ENCODE data around the gene UNC13C. TPM values are rescaled to one million over a fixed set of nuclear protein-coding genes. Genes with fewer than 3 reads are reported as not detected.

Gene UNC13C
- polyA plus RNA-seq, 1 donor from 2014 or later, result 4.0 TPM

DNA sequence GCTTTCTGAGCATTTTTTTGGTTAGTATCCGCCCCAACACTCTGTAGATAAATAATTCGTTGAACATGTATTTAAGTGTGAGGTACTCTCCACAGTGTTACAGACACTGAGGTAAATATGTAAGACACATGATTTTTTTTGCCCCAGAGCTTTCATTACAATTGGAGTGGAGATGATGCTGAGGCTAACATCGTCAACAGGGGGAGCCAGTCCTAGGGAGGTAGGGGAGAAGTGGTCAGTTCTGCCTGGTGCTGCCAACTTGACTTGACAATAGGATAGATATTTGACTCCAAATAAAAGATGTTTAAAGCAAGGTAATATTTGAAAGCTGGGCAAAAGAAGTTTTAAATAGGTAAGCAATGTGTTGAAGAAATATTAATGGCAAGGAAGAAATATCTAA lies 295.7 kb downstream of the UNC13C start:
- Histone ChIP-seq H3K4me3 (ENCODE audit: low read length) (no peak overlapping the region), H3K27ac (ENCODE audit: low read length) (no peak overlapping the region), H4K20me1 (ENCODE audit: insufficient read depth) (no peaks in the 10 kb centered on the region), H3K27me3 (ENCODE audit: insufficient read depth, low read depth, low read length) (no peaks in the 10 kb centered on the region), H3K9me3 (ENCODE audit: low read length) (no peaks in the 10 kb centered on the region), H3K9ac (ENCODE audit: low read length) (no peak overlapping the region), H3K9me2 (ENCODE audit: insufficient read depth, low read length) (no peaks in the 10 kb centered on the region), H3F3A (ENCODE audit: insufficient read depth, low read length, poor library complexity, severe bottlenecking) (no peaks in the 10 kb centered on the region), H3K79me2 (replicated peaks; ENCODE audit: insufficient read depth, low read length) (no peaks in the 10 kb centered on the region), H3K4me2 (ENCODE audit: low read length) (no peak overlapping the region), H3K36me3 (ENCODE audit: insufficient read depth, low read length) (no peaks in the 10 kb centered on the region), H2AFZ (ENCODE audit: low read depth, low read length) (no peak overlapping the region)
- no peak for TF ChIP-seq RAD21 (conservative IDR thresholded peaks at IDR 0.05)
- no peak for TF ChIP-seq EP300 (conservative IDR thresholded peaks at IDR 0.05; ENCODE audit: poor library complexity, severe bottlenecking)
- TF ChIP-seq, protein P1, sequence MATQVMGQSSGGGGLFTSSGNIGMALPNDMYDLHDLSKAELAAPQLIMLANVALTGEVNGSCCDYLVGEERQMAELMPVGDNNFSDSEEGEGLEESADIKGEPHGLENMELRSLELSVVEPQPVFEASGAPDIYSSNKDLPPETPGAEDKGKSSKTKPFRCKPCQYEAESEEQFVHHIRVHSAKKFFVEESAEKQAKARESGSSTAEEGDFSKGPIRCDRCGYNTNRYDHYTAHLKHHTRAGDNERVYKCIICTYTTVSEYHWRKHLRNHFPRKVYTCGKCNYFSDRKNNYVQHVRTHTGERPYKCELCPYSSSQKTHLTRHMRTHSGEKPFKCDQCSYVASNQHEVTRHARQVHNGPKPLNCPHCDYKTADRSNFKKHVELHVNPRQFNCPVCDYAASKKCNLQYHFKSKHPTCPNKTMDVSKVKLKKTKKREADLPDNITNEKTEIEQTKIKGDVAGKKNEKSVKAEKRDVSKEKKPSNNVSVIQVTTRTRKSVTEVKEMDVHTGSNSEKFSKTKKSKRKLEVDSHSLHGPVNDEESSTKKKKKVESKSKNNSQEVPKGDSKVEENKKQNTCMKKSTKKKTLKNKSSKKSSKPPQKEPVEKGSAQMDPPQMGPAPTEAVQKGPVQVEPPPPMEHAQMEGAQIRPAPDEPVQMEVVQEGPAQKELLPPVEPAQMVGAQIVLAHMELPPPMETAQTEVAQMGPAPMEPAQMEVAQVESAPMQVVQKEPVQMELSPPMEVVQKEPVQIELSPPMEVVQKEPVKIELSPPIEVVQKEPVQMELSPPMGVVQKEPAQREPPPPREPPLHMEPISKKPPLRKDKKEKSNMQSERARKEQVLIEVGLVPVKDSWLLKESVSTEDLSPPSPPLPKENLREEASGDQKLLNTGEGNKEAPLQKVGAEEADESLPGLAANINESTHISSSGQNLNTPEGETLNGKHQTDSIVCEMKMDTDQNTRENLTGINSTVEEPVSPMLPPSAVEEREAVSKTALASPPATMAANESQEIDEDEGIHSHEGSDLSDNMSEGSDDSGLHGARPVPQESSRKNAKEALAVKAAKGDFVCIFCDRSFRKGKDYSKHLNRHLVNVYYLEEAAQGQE (IDR thresholded peaks at IDR 0.05; ENCODE audit: borderline replicate concordance), result no peak
- no peak for TF ChIP-seq MXI1 (conservative IDR thresholded peaks at IDR 0.05; ENCODE audit: poor library complexity, severe bottlenecking)
- TF ChIP-seq SMC3 (conservative IDR thresholded peaks at IDR 0.05; ENCODE audit: poor library complexity), result no peak
- TF ChIP-seq, protein P2, sequence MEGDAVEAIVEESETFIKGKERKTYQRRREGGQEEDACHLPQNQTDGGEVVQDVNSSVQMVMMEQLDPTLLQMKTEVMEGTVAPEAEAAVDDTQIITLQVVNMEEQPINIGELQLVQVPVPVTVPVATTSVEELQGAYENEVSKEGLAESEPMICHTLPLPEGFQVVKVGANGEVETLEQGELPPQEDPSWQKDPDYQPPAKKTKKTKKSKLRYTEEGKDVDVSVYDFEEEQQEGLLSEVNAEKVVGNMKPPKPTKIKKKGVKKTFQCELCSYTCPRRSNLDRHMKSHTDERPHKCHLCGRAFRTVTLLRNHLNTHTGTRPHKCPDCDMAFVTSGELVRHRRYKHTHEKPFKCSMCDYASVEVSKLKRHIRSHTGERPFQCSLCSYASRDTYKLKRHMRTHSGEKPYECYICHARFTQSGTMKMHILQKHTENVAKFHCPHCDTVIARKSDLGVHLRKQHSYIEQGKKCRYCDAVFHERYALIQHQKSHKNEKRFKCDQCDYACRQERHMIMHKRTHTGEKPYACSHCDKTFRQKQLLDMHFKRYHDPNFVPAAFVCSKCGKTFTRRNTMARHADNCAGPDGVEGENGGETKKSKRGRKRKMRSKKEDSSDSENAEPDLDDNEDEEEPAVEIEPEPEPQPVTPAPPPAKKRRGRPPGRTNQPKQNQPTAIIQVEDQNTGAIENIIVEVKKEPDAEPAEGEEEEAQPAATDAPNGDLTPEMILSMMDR (IDR thresholded peaks at IDR 0.05; ENCODE audit: poor library complexity, severe bottlenecking), result no peak
- no peak for TF ChIP-seq POLR2AphosphoS5 (IDR thresholded peaks at IDR 0.05)
- no peak for TF ChIP-seq EZH2 (IDR thresholded peaks at IDR 0.05; ENCODE audit: borderline replicate concordance, insufficient read depth, low read length, poor library complexity, severe bottlenecking)
- no peak for TF ChIP-seq TAF1 (IDR thresholded peaks at IDR 0.05; ENCODE audit: low read depth)

DNA sequence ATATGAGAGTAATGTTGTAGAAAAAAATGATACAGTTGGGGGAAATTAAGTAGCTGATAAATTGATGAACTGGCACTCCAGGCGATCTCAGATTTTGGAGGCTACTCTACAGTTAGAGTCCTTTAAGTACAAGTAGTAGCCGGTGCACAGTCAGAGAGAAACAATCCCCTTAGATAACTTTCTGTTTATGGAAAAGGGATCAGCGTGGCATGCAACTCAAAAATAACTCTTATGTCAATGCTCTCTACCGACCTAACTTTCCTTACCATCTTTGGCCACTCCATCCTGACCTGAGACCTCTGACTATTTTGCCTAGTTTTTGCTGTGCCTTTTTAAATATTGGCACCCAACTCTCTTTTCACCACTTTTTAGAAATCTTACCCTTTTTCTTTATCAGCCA lies 299.6 kb downstream of the UNC13C start:
- H2AFZ ChIP-seq (ENCODE audit: low read depth, low read length), result no peak overlapping the region
- no peak overlapping the region for H3K9ac ChIP-seq (ENCODE audit: low read length)
- no peaks in the 10 kb centered on the region for H4K20me1 ChIP-seq (ENCODE audit: insufficient read depth)
- no peak overlapping the region for H3K4me3 ChIP-seq (ENCODE audit: low read length)
- no peaks in the 10 kb centered on the region for H3K9me3 ChIP-seq (ENCODE audit: low read length)
- no peak overlapping the region for H3K4me2 ChIP-seq (ENCODE audit: low read length)
- no peaks in the 10 kb centered on the region for H3K27me3 ChIP-seq (ENCODE audit: insufficient read depth, low read depth, low read length)
- TF ChIP-seq RAD21 (conservative IDR thresholded peaks at IDR 0.05), result no peak
- TF ChIP-seq TAF1 (IDR thresholded peaks at IDR 0.05; ENCODE audit: low read depth), result no peak
- TF ChIP-seq MXI1 (conservative IDR thresholded peaks at IDR 0.05; ENCODE audit: poor library complexity, severe bottlenecking), result no peak
- no peak for TF ChIP-seq POLR2AphosphoS5 (IDR thresholded peaks at IDR 0.05)
- TF ChIP-seq EP300 (conservative IDR thresholded peaks at IDR 0.05; ENCODE audit: poor library complexity, severe bottlenecking), result no peak
- TF ChIP-seq, protein P1 (IDR thresholded peaks at IDR 0.05; ENCODE audit: borderline replicate concordance), result no peak
- no peak for TF ChIP-seq SMC3 (conservative IDR thresholded peaks at IDR 0.05; ENCODE audit: poor library complexity)
- TF ChIP-seq EZH2 (IDR thresholded peaks at IDR 0.05; ENCODE audit: borderline replicate concordance, insufficient read depth, low read length, poor library complexity, severe bottlenecking), result no peak
- TF ChIP-seq, protein P2 (IDR thresholded peaks at IDR 0.05; ENCODE audit: poor library complexity, severe bottlenecking), result no peak
- H3K27ac ChIP-seq (ENCODE audit: low read length), result no peak overlapping the region
- H3F3A ChIP-seq (ENCODE audit: insufficient read depth, low read length, poor library complexity, severe bottlenecking), result no peaks in the 10 kb centered on the region
- no peaks in the 10 kb centered on the region for H3K36me3 ChIP-seq (ENCODE audit: insufficient read depth, low read length)
- no peaks in the 10 kb centered on the region for H3K79me2 ChIP-seq (replicated peaks; ENCODE audit: insufficient read depth, low read length)
- H3K9me2 ChIP-seq (ENCODE audit: insufficient read depth, low read length), result no peaks in the 10 kb centered on the region

All from neural cell (in vitro differentiated cells).